K562 (cell line): ENCODE data around the gene LATS1. TPM values are rescaled to one million over a fixed set of nuclear protein-coding genes. Genes with fewer than 3 reads are reported as not detected.

Source experiments
- CBX1 ChIP-seq: sonication (generic); IDR thresholded peaks from 2 replicates; pipeline ENCODE4 v1.6.1; 2016; ENCODE audit warnings: antibody characterized with exemption, low read depth, mild to moderate bottlenecking
- DMBX1 ChIP-seq: fragments of 250-450 bp; sonication (Bioruptor Pico); IDR thresholded peaks from 2 replicates; pipeline ENCODE4 v1.8.0; 2022; ENCODE audit warnings: inconsistent platforms, mild to moderate bottlenecking, moderate library complexity, borderline replicate concordance
- E4F1 ChIP-seq: fragments of 250-450 bp; sonication (Bioruptor Pico); IDR thresholded peaks from 2 replicates; pipeline ENCODE4 v1.5.0; 2021; ENCODE audit warnings: mild to moderate bottlenecking, borderline replicate concordance
- MBD2 ChIP-seq: sonication (generic); IDR thresholded peaks from 2 replicates; pipeline ENCODE4 v1.6.1; 2016; ENCODE audit warnings: low read depth, borderline replicate concordance
- NFATC3 ChIP-seq: fragments of 450-650 bp; IDR thresholded peaks from 2 replicates; pipeline ENCODE4 v1.6.1; 2017; ENCODE audit warnings: mild to moderate bottlenecking
- PTBP1 ChIP-seq: fragments of 200-400 bp; formaldehyde crosslinking; IDR thresholded peaks from 2 replicates; pipeline ENCODE4 v1.6.1; 2017; ENCODE audit warnings: low read depth, low read length
- SMARCB1 ChIP-seq: IDR thresholded peaks from 2 replicates; pipeline ENCODE4 v1.6.1; 2011; ENCODE audit warnings: improper control_type of control experiment, low read depth; ENCODE audit not compliant: insufficient read length
- STAT6 ChIP-seq: sonication (generic); formaldehyde crosslinking; IDR thresholded peaks from 2 replicates; pipeline ENCODE4 v1.8.1; 2023; ENCODE audit warnings: mild to moderate bottlenecking, missing genetic modification reagents
- TAF9B ChIP-seq: fragments of 450-650 bp; IDR thresholded peaks from 2 replicates; pipeline ENCODE4 v1.6.1; 2018; ENCODE audit warnings: mild to moderate bottlenecking; ENCODE audit not compliant: partially characterized antibody
- TCF15 ChIP-seq: fragments of 250-450 bp; sonication (Bioruptor Pico); IDR thresholded peaks from 2 replicates; pipeline ENCODE4 v1.8.0; 2022; ENCODE audit warnings: moderate library complexity, mild to moderate bottlenecking, inconsistent platforms
- TCF7 ChIP-seq: sonication (generic); IDR thresholded peaks from 2 replicates; pipeline ENCODE4 v1.6.1; 2016; ENCODE audit warnings: antibody characterized with exemption, borderline replicate concordance
- TRIM24 ChIP-seq, 2 experiments: fragments of 450-650 bp; IDR thresholded peaks; 2 replicates each; pipeline ENCODE4 v1.6.1; 2016
- ZNF354B ChIP-seq: fragments of 250-450 bp; sonication (Bioruptor Pico); IDR thresholded peaks from 2 replicates; pipeline ENCODE4 v1.4.0; 2020
- polyA plus RNA-seq, 8 experiments: library from polyadenylated mRNA; depleted of rRNA in 4 of 8; stranded (reverse) in 5 of 8; unstranded in 3 of 8; fragments of >200 nt; fragmentation: Nextera tagmentation in 2 of 8; fragmentation: Illumina TruSeq in 1 of 8; extraction: Ambion mirVana in 2 of 8; extraction: Trizol in 1 of 8; gene quantifications; 2 replicates each; pipeline versions ENCODE4 v1.2.1 to v1.2.3, GENCODE V29; 2011 to 2014; ENCODE audit warnings: inconsistent platforms in 1 of 8, missing spikeins in 1 of 8
- total RNA-seq, 7 experiments: library from RNA; depleted of rRNA in 6 of 7; stranded (reverse); fragments of >200 nt in 6 of 7; fragmentation: Illumina TruSeq in 2 of 7; extraction: Trizol in 2 of 7; gene quantifications; 2 replicates each; pipeline versions ENCODE4 v1.2.1 to v1.2.3, GENCODE V29; 2011 to 2021; ENCODE audit warnings: low replicate concordance in 1 of 7
- TF ChIP-seq, protein P1 (sequence below), 2 experiments: fragments of 200-800 bp in 1 of 2; sonication (Bioruptor generic) in 1 of 2; sonication (generic) in 1 of 2; formaldehyde crosslinking in 1 of 2; IDR thresholded peaks in 1 of 2; conservative IDR thresholded peaks in 1 of 2; 2 replicates each; pipeline versions ENCODE4 v1.5.0 to v1.6.1; 2016 to 2020; ENCODE audit warnings: missing compliant biosample characterization in 1 of 2, missing genetic modification characterization in 1 of 2, missing genetic modification reagents in 1 of 2
- TF ChIP-seq, protein P2 (sequence below): fragments of 250-450 bp; sonication (Bioruptor Pico); IDR thresholded peaks from 2 replicates; pipeline ENCODE4 v1.4.0; 2020; ENCODE audit warnings: mild to moderate bottlenecking, moderate library complexity, borderline replicate concordance

LATS1 gene
- total and polyA plus RNA-seq, 9 of the 15 experiments (the other 6 are each of a cell fraction or from before 2014, with no cell fraction given) = 5.0 to 36.3 (median 18.4) TPM

DNA sequence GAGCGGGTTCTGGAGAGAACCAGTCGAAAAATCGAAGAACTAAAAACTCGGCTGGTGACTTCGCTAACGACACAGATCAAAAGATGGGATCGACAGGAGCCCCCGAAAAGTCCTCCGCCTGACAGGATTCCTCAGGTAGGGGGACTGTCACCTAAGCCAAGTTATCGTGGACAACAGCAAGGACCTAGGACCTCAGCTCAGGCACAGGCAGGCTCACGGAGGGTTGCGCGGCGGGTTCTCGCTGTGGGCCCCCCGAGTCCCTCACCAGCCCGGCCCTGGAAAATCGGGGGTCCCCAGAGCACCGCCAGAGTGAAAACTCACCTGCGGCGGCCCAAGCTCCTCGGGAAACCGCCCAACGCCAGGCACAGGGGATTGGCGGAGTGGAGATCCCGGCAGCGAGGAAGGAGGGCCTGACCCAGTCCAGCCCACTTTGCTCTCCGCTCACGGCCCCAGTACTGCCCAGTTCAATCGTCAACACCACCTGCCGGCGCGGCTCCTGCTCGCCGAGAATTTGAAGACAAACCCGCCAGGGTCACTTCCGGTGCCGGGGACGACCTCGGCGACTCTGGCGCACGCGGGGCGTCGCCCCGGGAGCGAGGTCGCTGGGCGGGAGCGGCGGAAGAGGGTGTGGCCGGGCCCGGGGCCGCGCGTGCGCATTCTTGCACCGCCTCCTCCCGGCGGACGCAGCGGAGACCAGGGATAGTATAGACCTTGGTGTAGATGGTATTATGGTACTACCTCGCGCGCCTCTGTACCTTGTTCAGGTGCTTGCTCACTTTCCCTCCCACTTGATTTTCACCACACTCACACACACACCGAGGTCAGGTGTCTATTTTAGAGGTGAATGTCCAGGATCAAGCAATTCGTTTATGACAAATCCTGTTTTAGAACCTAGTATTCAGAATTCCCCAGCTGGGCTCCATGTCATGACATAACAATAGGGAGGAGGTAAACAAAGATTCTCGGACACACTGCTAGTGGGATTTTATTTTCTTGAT, 69.5 kb downstream of the LATS1 start, which contains the start of gene KATNA1 (continued):
- TF ChIP-seq E4F1 = no peak
- TF ChIP-seq, protein P1, sequence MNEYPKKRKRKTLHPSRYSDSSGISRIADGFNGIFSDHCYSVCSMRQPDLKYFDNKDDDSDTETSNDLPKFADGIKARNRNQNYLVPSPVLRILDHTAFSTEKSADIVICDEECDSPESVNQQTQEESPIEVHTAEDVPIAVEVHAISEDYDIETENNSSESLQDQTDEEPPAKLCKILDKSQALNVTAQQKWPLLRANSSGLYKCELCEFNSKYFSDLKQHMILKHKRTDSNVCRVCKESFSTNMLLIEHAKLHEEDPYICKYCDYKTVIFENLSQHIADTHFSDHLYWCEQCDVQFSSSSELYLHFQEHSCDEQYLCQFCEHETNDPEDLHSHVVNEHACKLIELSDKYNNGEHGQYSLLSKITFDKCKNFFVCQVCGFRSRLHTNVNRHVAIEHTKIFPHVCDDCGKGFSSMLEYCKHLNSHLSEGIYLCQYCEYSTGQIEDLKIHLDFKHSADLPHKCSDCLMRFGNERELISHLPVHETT (CRISPR knock-in tag; conservative IDR thresholded peaks at IDR 0.05 in 1 of 2, IDR thresholded peaks at IDR 0.05 in 1 of 2) = peak in 1 of 2 experiments; percentile 94; a peak in 2 of 4 replicates
- TF ChIP-seq, protein P2, sequence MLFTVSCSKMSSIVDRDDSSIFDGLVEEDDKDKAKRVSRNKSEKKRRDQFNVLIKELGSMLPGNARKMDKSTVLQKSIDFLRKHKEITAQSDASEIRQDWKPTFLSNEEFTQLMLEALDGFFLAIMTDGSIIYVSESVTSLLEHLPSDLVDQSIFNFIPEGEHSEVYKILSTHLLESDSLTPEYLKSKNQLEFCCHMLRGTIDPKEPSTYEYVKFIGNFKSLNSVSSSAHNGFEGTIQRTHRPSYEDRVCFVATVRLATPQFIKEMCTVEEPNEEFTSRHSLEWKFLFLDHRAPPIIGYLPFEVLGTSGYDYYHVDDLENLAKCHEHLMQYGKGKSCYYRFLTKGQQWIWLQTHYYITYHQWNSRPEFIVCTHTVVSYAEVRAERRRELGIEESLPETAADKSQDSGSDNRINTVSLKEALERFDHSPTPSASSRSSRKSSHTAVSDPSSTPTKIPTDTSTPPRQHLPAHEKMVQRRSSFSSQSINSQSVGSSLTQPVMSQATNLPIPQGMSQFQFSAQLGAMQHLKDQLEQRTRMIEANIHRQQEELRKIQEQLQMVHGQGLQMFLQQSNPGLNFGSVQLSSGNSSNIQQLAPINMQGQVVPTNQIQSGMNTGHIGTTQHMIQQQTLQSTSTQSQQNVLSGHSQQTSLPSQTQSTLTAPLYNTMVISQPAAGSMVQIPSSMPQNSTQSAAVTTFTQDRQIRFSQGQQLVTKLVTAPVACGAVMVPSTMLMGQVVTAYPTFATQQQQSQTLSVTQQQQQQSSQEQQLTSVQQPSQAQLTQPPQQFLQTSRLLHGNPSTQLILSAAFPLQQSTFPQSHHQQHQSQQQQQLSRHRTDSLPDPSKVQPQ (CRISPR knock-in tag) = peak; percentile 49; the same call in 1 of the 2 replicates
- TF ChIP-seq DMBX1 (CRISPR knock-in tag) = peak; percentile 21; the same call in 1 of the 2 replicates
- TF ChIP-seq TAF9B = peak; percentile 61
- no peak for TF ChIP-seq PTBP1
- peak; percentile 68 for TF ChIP-seq MBD2
- TF ChIP-seq SMARCB1 = peak; percentile 12
- TF ChIP-seq TCF15 (CRISPR knock-in tag) = 0 out of 2 replicates have a peak, but pooled peaks have one; percentile 60
- peak in 1 of 2 experiments; percentile 54; a peak in 1 of 4 replicates for TF ChIP-seq TRIM24 (IDR thresholded peaks at IDR 0.05)
- no peak for TF ChIP-seq ZNF354B (CRISPR knock-in tag)
- 0 out of 2 replicates have a peak, but pooled peaks have one; percentile 43 for TF ChIP-seq NFATC3
- TF ChIP-seq STAT6 = peak; percentile 93; the same call in 1 of the 2 replicates
- peak; percentile 95 for TF ChIP-seq CBX1
- peak; percentile 58; the same call in 1 of the 2 replicates for TF ChIP-seq TCF7
